Endodermal cell (in vitro differentiated cells): ENCODE data around the gene ABCG1. TPM values are rescaled to one million over a fixed set of nuclear protein-coding genes. Genes with fewer than 3 reads are reported as not detected.

Source experiments
- DNase-seq: peaks from one replicate; pipeline ENCODE4 v3.0.0-alpha.2; 2017
- H3K27ac ChIP-seq: 2 replicates; pipeline ENCODE4 v1.5.1; 2013; ENCODE audit warnings: mild to moderate bottlenecking, low read depth, low read length, moderate library complexity
- H3K27me3 ChIP-seq: 2 replicates; pipeline ENCODE4 v1.6.1; 2013; ENCODE audit warnings: mild to moderate bottlenecking, low read length, moderate library complexity; ENCODE audit not compliant: insufficient read depth, control insufficient read depth, poor library complexity, severe bottlenecking
- H3K36me3 ChIP-seq: 2 replicates; pipeline ENCODE4 v1.7.0; 2013; ENCODE audit warnings: mild to moderate bottlenecking, low read length, moderate library complexity; ENCODE audit not compliant: control insufficient read depth, insufficient read depth
- H3K4me1 ChIP-seq: one replicate; pipeline ENCODE4 v1.7.0; 2013; ENCODE audit warnings: low read length; ENCODE audit not compliant: control insufficient read depth, insufficient read depth
- H3K4me3 ChIP-seq: 2 replicates; pipeline ENCODE4 v1.5.1; 2013; ENCODE audit warnings: mild to moderate bottlenecking, low read length, moderate library complexity
- H3K9ac ChIP-seq: 2 replicates; pipeline ENCODE4 v1.6.1; 2013; ENCODE audit warnings: mild to moderate bottlenecking, low read length, moderate library complexity; ENCODE audit not compliant: poor library complexity, severe bottlenecking; ENCODE audit errors: extremely low read depth
- H3K9me3 ChIP-seq: 2 replicates; pipeline ENCODE4 v1.6.1; 2013; ENCODE audit warnings: mild to moderate bottlenecking, low read length, moderate library complexity; ENCODE audit not compliant: control insufficient read depth
- H3K27ac Mint-ChIP-seq: 2 replicates; pipeline ENCODE4 v1.8.0; 2020; ENCODE audit warnings: mixed read lengths
- H3K27me3 Mint-ChIP-seq: 2 replicates; pipeline ENCODE4 v1.8.0; 2021; ENCODE audit warnings: mild to moderate bottlenecking, mixed read lengths; ENCODE audit not compliant: insufficient read depth
- H3K36me3 Mint-ChIP-seq: 2 replicates; pipeline ENCODE4 v1.8.0; 2020; ENCODE audit warnings: low read depth, mixed read lengths
- H3K4me1 Mint-ChIP-seq: 2 replicates; pipeline ENCODE4 v1.8.0; 2020; ENCODE audit warnings: mixed read lengths
- H3K4me3 Mint-ChIP-seq: 2 replicates; pipeline ENCODE4 v1.8.0; 2020; ENCODE audit warnings: mild to moderate bottlenecking, moderate library complexity, mixed read lengths
- H3K9me3 Mint-ChIP-seq: 2 replicates; pipeline ENCODE4 v1.8.0; 2020; ENCODE audit warnings: mild to moderate bottlenecking, mixed read lengths
- CTCF ChIP-seq: fragments of 200-600 bp; sonication (generic); conservative IDR thresholded peaks from 2 replicates; pipeline ENCODE4 v1.5.0; 2021; ENCODE audit warnings: antibody characterized with exemption, mild to moderate bottlenecking
- WGBS, 2 experiments: methylation state at CpG; one replicate each; pipeline versions ENCODE4 v1.1.5 to v1.1.7; 2013; ENCODE audit warnings: missing lambda C conversion rate in 2 of 2, mixed read lengths in 1 of 2; ENCODE audit not compliant: insufficient coverage in 1 of 2, insufficient read length in 1 of 2; 5-methylcytosine and 5-hydroxymethylcytosine counted together
- total RNA-seq, 2 donors: library from RNA; stranded (reverse); fragmentation: NEBNext Ultra II Directional in 1 of 2; extraction: Animal tissue kit (Norgen Biotek cat#: 25700) in 1 of 2; gene quantifications; 2 replicates in 1 of 2; 3 replicates in 1 of 2; pipeline ENCODE4 v1.2.1, GENCODE V29; 2021

The ABCG1 gene
- total RNA-seq, 2 donors from 2014 or later = 1.6 to 5.4 TPM

- peaks cover 18% of the 10 kb centered on the region for H3K4me1 Mint-ChIP-seq
- Histone ChIP-seq H3K27me3 (no peaks in the 10 kb centered on the region), H3K4me3 (no peak overlapping the region), H3K9me3 (peaks cover 6% of the 10 kb centered on the region), H3K4me1 (peaks cover 11% of the 10 kb centered on the region), H3K27ac (no peak overlapping the region), H3K9ac (no peak overlapping the region), H3K36me3 (no peaks in the 10 kb centered on the region)
- no peak for TF ChIP-seq CTCF
- H3K27me3 Mint-ChIP-seq = no peaks in the 10 kb centered on the region
- no peak for DNase-seq
- peaks cover 8% of the 10 kb centered on the region for H3K36me3 Mint-ChIP-seq
- H3K27ac Mint-ChIP-seq = no peak overlapping the region
- H3K9me3 Mint-ChIP-seq = peaks cover 1% of the 10 kb centered on the region
- no peak overlapping the region for H3K4me3 Mint-ChIP-seq
- 92 to 100% methylated on average over 8 to 17 of the region's 17 CpGs for WGBS, 2 experiments
Measured at GRCh38 chr21:42293649-42294272, 74.8 kb downstream of the ABCG1 start.

GRCh38 chr21:42294273-42294880 lies 75.4 kb downstream of the ABCG1 start:
- Histone ChIP-seq H3K9ac (no peak overlapping the region), H3K36me3 (no peaks in the 10 kb centered on the region), H3K4me1 (peaks cover 11% of the 10 kb centered on the region), H3K27ac (no peak overlapping the region), H3K4me3 (no peak overlapping the region), H3K9me3 (no peaks in the 10 kb centered on the region), H3K27me3 (no peaks in the 10 kb centered on the region)
- Mint-ChIP-seq H3K4me3 (no peak overlapping the region), H3K27me3 (no peaks in the 10 kb centered on the region), H3K27ac (no peak overlapping the region), H3K4me1 (peaks cover 23% of the 10 kb centered on the region), H3K36me3 (peaks cover 2% of the 10 kb centered on the region), H3K9me3 (no peaks in the 10 kb centered on the region)
- WGBS, 2 experiments = 95% methylated on average over 16 to 22 of the region's 22 CpGs
- no peak for TF ChIP-seq CTCF
- no peak for DNase-seq

DNA sequence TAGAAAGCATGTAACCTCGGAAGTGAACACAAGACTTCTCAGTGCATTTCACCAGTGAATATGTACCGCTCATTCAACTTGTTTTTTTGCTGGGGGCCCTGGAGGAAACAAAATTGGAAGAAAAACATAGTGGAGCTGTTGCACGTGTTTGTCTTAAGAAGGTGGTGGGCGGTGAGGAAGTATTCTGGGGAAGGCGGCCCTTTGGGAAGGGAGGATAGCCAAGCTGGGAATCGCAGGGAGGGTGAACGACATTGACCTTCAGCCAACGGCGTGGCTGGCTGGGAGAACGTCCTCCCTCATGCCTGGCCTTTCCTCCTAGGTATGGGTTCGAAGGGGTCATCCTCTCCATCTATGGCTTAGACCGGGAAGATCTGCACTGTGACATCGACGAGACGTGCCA lies 76.9 kb downstream of the ABCG1 start:
- DNase-seq = no peak
- H3K27me3 Mint-ChIP-seq = no peaks in the 10 kb centered on the region
- H3K27ac ChIP-seq = no peak overlapping the region
- H3K36me3 Mint-ChIP-seq = no peaks in the 10 kb centered on the region
- 89 to 92% methylated on average over 14 to 15 of the region's 15 CpGs for WGBS, 2 experiments
- peaks cover 23% of the 10 kb centered on the region for H3K4me1 Mint-ChIP-seq
- TF ChIP-seq CTCF = no peak
- no peaks in the 10 kb centered on the region for H3K27me3 ChIP-seq
- H3K9ac ChIP-seq = no peak overlapping the region
- no peak overlapping the region for H3K4me3 Mint-ChIP-seq
- no peaks in the 10 kb centered on the region for H3K9me3 Mint-ChIP-seq
- no peak overlapping the region for H3K27ac Mint-ChIP-seq
- no peaks in the 10 kb centered on the region for H3K36me3 ChIP-seq
- H3K4me1 ChIP-seq = peaks cover 11% of the 10 kb centered on the region
- no peaks in the 10 kb centered on the region for H3K9me3 ChIP-seq
- no peak overlapping the region for H3K4me3 ChIP-seq
